Brain microvascular endothelial cell (primary cell): ENCODE data around the gene FLCN.

Source experiments
- DNase-seq: peaks from one replicate; pipeline ENCODE4 v3.0.0-alpha.2; 2020
- H3K27ac ChIP-seq: fragments of 250-450 bp; sonication (Bioruptor Pico); 2 replicates; pipeline ENCODE4 v1.5.1; 2020; ENCODE audit warnings: mild to moderate bottlenecking, moderate library complexity
- H3K27me3 ChIP-seq: fragments of 250-450 bp; sonication (Bioruptor Pico); replicated peaks from 2 replicates; pipeline ENCODE4 v1.5.1; 2020; ENCODE audit warnings: mild to moderate bottlenecking
- H3K36me3 ChIP-seq: fragments of 250-450 bp; sonication (Bioruptor Pico); replicated peaks from 2 replicates; pipeline ENCODE4 v1.5.1; 2020; ENCODE audit warnings: mild to moderate bottlenecking
- H3K4me3 ChIP-seq: 2 replicates; pipeline ENCODE4 v1.5.1; 2011; ENCODE audit warnings: low read depth, mild to moderate bottlenecking, control low read depth, low read length, moderate library complexity
- CTCF ChIP-seq: IDR thresholded peaks from 2 replicates; pipeline ENCODE4 v1.5.1; 2011; ENCODE audit warnings: low read depth, mild to moderate bottlenecking, moderate library complexity, low read length, control low read depth, inconsistent platforms; ENCODE audit errors: missing control alignments
- in situ Hi-C: cut with HindIII; loops from 2 replicates; pipeline ENCODE4 v1.10.0; 2017; ENCODE audit warnings: low sequenced_read_pairs, low pct_ligation_motif_present

The FLCN gene

GRCh38 chr17:17231621-17232302 lies 5.2 kb downstream of the FLCN start:
- no peak for DNase-seq
- Histone ChIP-seq H3K36me3 (peaks cover 52% of the 10 kb centered on the region), H3K27ac (no peak overlapping the region), H3K27me3 (no peaks in the 10 kb centered on the region), H3K4me3 (no peak overlapping the region)
- in situ Hi-C loops = no loop called here
- TF ChIP-seq CTCF = no peak

- Histone ChIP-seq H3K27ac (no peak overlapping the region), H3K27me3 (no peaks in the 10 kb centered on the region), H3K4me3 (no peak overlapping the region), H3K36me3 (peaks cover 70% of the 10 kb centered on the region)
- in situ Hi-C loops = no loop called here
- no peak for TF ChIP-seq CTCF
- DNase-seq = no peak
These were observed 7.3 kb downstream of the FLCN start for GRCh38 chr17:17229416-17230384.

- H3K4me3 ChIP-seq = no peak overlapping the region
- DNase-seq = no peak
These were observed 8.3 kb downstream of the FLCN start for GRCh38 chr17:17228521-17229279.

GRCh38 chr17:17227608-17228520 lies 9.1 kb downstream of the FLCN start:
- H3K27me3 ChIP-seq = no peaks in the 10 kb centered on the region
- TF ChIP-seq CTCF = no peak
- no peak for DNase-seq
- no peak overlapping the region for H3K27ac ChIP-seq
- H3K36me3 ChIP-seq = peaks cover 88% of the 10 kb centered on the region
- no peak overlapping the region for H3K4me3 ChIP-seq
- in situ Hi-C loops = no loop called here

More at GRCh38 chr17:17228521-17229279, 8.3 kb downstream of the FLCN start:
- in situ Hi-C loops = no loop called here
- no peak for TF ChIP-seq CTCF
- peaks cover 80% of the 10 kb centered on the region for H3K36me3 ChIP-seq
- no peak overlapping the region for H3K27ac ChIP-seq
- no peaks in the 10 kb centered on the region for H3K27me3 ChIP-seq

- DNase-seq = no peak
- H3K27me3 ChIP-seq = no peaks in the 10 kb centered on the region
- in situ Hi-C loops = no loop called here
- no peak overlapping the region for H3K4me3 ChIP-seq
- no peak overlapping the region for H3K27ac ChIP-seq
- TF ChIP-seq CTCF = no peak
- H3K36me3 ChIP-seq = peaks cover 91% of the 10 kb centered on the region
These were observed 10.3 kb downstream of the FLCN start for GRCh38 chr17:17226451-17227265.
